Nephron (organoid): ENCODE measurements around the gene LMNB1.
A peak's percentile ranks its signal among the peaks of the same experiment; 100 is the strongest.

Source experiments
- H3K27ac Mint-ChIP-seq, 3 experiments: 2 replicates each; pipeline ENCODE4 v1.8.0; 2020; ENCODE audit warnings: mixed read lengths in 3 of 3, mild to moderate bottlenecking in 2 of 3, moderate library complexity in 1 of 3
- H3K27me3 Mint-ChIP-seq: 2 replicates; pipeline ENCODE4 v1.8.0; 2021; ENCODE audit warnings: low read depth, mild to moderate bottlenecking, moderate library complexity, mixed read lengths
- H3K36me3 Mint-ChIP-seq: 2 replicates; pipeline ENCODE4 v1.8.0; 2020; ENCODE audit warnings: low read depth, mixed read lengths
- H3K4me1 Mint-ChIP-seq: 2 replicates; pipeline ENCODE4 v1.8.0; 2020; ENCODE audit warnings: mixed read lengths
- H3K4me3 Mint-ChIP-seq, 3 experiments: 2 replicates each; pipeline ENCODE4 v1.8.0; 2020; ENCODE audit warnings: mild to moderate bottlenecking in 3 of 3, mixed read lengths in 3 of 3, moderate library complexity in 2 of 3
- H3K9me3 Mint-ChIP-seq: 2 replicates; pipeline ENCODE4 v1.8.0; 2020; ENCODE audit warnings: mixed read lengths
- CTCF ChIP-seq, 3 experiments: fragments of 200-600 bp; sonication (generic); IDR thresholded peaks; one replicate each; pipeline ENCODE4 v1.5.0; 2021; ENCODE audit warnings: antibody characterized with exemption in 3 of 3; ENCODE audit not compliant: unreplicated experiment in 3 of 3

Gene LMNB1

GRCh38 chr5:126855266-126855665 lies 78.3 kb downstream of the LMNB1 start:
- Mint-ChIP-seq H3K9me3 (no peaks in the 10 kb centered on the region), H3K27me3 (peaks cover 5% of the 10 kb centered on the region), H3K36me3 (peaks cover 21% of the 10 kb centered on the region), H3K4me1 (peaks cover 63% of the 10 kb centered on the region), H3K4me3 (peak overlapping the region in 1 of 3 experiments; percentile 22), H3K27ac (peak overlapping the region; percentile 53 to 83 (median 79))
- TF ChIP-seq CTCF (IDR thresholded peaks at IDR 0.05; ENCODE audit: unreplicated experiment in 3 of 3), result no peak

DNA sequence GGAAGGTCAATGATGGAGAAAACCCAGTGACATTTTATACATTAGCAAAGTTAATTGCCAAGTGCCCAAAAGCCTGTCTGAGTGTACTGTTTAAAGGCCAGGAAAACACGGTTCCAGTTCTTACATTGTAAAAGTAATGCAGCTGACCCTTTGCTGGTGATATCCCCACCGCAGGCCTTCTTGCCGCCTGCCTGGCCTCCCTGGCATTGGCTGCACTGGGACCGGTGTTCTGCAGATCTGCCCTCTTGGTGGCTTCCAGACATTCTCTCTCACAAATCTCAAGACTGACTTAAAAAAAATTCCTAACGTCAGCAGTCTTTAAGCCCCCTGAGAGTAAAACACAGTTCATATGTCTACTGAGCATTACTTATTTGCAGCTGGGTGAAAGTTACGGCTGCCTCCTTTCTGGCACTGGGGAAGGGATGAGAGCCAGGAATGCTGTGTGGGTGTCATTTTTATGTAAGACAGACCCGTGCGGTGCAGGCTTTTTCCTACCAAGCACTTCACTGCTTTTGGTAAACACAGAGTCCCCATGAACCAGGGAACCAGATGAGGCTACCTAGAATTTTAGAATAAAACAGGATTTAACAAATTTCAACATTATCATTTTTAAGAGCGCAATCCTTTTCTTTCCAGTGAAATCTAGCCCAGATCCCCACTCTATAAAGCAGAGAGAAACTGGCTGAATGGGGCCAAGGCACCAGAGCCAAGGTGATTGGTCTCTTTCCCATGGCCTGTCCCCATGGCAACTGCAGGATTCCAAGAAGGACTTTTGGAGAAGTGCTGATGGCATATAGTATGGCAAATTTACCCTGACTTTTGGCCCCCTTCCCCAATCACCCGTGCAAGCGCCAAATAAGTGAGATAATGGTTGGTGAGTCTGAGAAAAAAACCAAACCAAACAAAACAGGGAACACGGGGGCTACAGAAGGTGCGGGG lies 80.8 kb downstream of the LMNB1 start:
- H3K4me3 Mint-ChIP-seq, result peak overlapping the region in 2 of 3 experiments; percentile 9 to 11
- no peaks in the 10 kb centered on the region for H3K27me3 Mint-ChIP-seq
- H3K4me1 Mint-ChIP-seq, result peaks cover 39% of the 10 kb centered on the region
- peaks cover 21% of the 10 kb centered on the region for H3K36me3 Mint-ChIP-seq
- no peaks in the 10 kb centered on the region for H3K9me3 Mint-ChIP-seq
- TF ChIP-seq CTCF (IDR thresholded peaks at IDR 0.05; ENCODE audit: unreplicated experiment in 3 of 3), result no peak
- peak overlapping the region; percentile 83 to 87 (median 86) for H3K27ac Mint-ChIP-seq

DNA sequence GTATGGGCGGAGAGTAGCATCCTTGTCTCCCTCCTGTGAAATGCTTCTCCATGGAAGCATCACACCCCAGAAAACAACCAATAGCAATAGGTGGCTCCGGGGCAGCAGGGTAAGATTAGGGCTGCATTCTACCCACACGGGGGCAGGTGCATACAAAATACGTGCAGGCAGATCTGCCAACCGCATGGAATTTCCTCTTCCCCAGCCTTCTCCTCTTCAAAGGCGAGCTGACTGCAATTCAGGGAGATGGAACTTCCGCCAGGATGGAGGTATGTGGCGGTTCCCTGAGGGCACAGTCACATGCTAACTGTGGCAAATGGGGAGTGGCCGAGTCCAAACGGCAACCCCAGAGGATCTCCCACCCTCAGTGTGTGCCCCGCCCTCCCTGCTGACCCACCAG lies 81.5 kb downstream of the LMNB1 start:
- no peaks in the 10 kb centered on the region for H3K9me3 Mint-ChIP-seq

DNA sequence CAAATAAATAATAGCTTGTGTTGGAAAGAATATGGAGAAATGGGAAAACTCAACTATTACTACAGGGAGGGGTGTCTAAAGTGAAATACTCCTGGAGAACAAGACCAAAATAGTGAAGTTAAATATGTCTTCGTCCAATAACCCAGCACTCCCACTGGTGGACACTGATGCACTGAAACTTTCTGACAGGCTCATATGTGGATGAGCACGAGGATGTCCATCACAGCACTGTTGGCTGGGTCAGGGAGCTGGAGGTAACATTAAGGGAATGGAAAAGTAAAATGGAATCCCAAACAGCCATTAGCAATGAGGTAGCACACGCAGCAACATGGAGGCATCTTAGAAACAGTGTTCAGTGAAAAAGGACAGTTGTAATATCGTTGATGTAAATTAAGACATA lies 86.5 kb downstream of the LMNB1 start:
- H3K27me3 Mint-ChIP-seq, result no peaks in the 10 kb centered on the region
- peaks cover 3% of the 10 kb centered on the region for H3K36me3 Mint-ChIP-seq
- H3K9me3 Mint-ChIP-seq, result no peaks in the 10 kb centered on the region
- H3K4me3 Mint-ChIP-seq, result no peak overlapping the region
- H3K4me1 Mint-ChIP-seq, result peaks cover 9% of the 10 kb centered on the region
- H3K27ac Mint-ChIP-seq, result no peak overlapping the region
- no peak for TF ChIP-seq CTCF (IDR thresholded peaks at IDR 0.05; ENCODE audit: unreplicated experiment in 3 of 3)

More for the DNA sequence above, 81.5 kb downstream of the LMNB1 start:
- Mint-ChIP-seq H3K4me3 (no peak overlapping the region), H3K4me1 (peaks cover 32% of the 10 kb centered on the region), H3K36me3 (peaks cover 18% of the 10 kb centered on the region), H3K27ac (peak overlapping the region; percentile 83 to 87 (median 86)), H3K27me3 (no peaks in the 10 kb centered on the region)
- TF ChIP-seq CTCF (IDR thresholded peaks at IDR 0.05; ENCODE audit: unreplicated experiment in 3 of 3), result no peak

DNA sequence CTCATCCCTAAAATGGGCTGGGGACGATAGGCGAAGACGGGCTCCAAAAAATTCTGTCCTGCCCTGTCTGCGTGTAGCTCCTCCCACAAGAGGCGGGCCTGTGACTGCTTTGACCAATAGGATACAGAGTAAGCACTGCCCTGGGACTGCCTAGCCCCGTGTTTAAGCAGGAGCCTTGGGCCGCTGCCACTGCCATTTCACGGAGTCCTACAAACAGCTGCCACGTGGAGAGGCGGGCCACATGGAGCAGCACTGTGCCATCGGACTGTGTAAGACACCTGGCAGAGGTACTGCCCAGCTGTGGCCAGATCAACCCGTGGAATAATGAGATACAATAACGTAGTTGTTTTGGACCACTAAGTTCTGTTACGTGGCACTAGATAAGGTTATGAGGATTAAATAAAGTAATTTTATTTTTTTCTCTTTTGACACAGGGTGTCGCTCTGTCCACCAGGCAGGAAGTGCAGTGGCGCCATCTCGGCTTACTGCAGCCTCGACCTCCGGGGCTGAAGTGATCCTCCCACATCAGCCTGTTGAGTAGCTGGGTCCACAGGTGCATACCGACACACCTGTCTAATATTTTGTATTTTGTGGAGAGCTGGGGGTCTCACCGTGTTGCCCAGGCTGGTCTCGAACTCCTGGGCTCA lies 87.2 kb downstream of the LMNB1 start:
- Mint-ChIP-seq H3K4me1 (peaks cover 16% of the 10 kb centered on the region), H3K4me3 (no peak overlapping the region), H3K27me3 (no peaks in the 10 kb centered on the region), H3K36me3 (peaks cover 3% of the 10 kb centered on the region), H3K27ac (no peak overlapping the region), H3K9me3 (no peaks in the 10 kb centered on the region)
- no peak for TF ChIP-seq CTCF (IDR thresholded peaks at IDR 0.05; ENCODE audit: unreplicated experiment in 3 of 3)
